HG03432 (cell line): ENCODE data around the gene ROBO2.

Experiments
- ATAC-seq: cut with Tn5 transposase; IDR thresholded peaks from one replicate; pipeline ENCODE4 v1.9.1; 2021; ENCODE audit warnings: mild to moderate bottlenecking, moderate library complexity; ENCODE audit not compliant: unreplicated experiment

The ROBO2 gene

DNA sequence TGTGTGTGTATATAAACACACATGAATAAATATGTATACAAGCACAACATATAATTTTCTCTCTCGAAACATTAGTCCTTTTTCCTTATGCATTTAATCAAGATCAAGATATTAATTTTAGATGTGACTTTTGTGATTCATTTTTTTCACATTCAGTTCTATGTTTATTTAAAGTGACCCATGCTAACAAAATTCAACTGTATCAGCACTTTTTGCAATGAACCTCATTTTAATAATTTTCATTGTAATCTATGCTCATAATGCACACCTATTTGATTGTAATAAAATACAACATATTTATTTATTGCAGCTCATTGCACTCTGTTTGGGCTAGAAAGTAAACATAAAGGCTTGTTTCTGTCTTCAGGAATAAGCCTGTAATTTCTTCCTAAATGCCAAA is 586.3 kb downstream of the ROBO2 start:
- ATAC-seq: no peak

DNA sequence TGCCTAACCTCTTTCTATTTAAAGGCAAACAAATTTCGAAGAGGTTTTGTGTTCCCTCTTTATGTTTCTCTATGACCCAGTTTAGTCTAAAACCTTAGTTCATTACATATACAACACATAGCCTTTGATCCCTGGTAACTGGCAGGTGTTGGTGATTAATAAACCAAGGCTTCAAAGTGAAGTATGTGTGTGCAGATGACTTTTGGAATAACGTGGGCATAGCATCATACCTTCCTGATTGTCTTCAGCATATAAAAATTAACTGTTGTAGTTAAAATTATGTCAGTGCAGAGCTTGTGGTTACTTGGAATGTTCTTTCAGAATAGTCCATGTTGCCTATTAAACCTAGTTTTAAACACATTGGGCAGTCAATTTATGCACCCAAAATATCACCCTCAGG is 608.3 kb downstream of the ROBO2 start:
- ATAC-seq: no peak

DNA sequence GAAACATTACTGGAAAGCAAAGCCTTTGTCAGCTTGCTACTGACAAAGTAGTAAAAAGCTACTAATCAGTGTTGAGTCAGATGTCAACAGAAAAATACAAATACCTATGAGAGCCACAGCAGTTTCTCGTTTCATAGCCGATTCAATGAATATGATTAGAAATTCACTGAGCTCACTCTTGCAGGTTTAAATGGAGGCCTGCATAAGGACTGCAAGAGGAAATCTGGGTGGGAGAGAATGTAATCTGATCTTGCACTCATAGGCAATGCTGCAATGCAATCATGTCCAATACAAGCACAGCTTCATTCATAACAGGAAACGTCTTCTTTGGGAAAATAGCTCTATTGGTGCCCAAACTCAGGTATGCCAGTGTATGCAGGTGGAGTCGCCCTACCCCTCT is 608.8 kb downstream of the ROBO2 start:
- ATAC-seq: no peak

DNA sequence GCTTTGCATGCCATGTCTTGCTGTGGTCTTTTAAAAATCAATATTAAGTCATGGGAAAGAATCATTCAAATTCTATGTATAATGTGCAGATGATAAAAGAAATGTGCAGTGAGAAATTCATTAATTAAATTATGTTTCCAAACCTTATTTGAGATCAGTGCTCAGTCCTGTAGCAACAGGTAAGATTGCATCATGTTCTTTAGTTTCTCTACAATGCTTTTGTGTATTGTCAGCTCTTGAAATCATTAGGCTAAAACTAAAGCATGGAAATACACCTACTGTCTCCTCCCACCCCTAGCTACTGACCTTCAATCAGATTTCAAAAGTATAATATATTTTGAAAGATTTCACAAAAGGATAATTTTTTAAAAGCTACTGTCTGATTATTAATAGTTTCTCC is 612.7 kb downstream of the ROBO2 start:
- no peak for ATAC-seq

DNA sequence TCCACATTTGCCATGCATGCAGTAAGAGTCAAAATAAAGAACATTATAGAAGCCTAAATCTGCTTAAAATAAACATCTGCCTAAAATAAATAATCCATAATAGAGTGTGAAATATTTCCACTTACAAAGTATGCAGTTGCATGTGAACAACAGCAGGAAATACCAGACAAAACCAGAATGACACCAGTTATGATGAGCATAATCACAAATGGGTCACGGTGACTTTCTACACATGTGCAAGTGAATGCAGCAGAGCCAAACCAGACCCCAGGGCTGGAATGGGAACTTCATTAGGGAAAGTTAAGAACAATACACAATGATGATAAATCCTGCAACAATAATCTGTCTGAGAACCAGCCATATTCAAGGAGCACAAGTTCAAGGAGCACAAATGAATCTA is 615.5 kb downstream of the ROBO2 start:
- ATAC-seq: no peak

DNA sequence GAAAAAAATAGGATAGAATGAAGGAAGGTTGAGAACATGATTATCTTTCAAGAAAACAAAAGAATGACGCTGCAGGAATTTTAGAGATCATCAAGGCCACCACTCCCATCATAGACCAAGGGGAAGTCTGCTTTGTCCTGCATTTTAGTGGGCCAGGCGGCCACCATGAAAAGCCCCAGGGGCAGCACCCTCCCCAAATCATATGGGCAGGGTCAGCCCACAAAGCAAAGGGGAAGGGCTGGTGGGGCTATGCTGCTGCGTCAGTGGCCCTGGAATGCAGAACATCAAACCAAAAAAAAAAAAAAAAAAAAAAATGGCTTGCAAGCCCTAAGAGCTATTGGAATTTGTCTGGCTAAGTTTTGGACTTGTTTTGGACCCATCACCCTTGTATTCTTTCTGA is 620.8 kb downstream of the ROBO2 start:
- no peak for ATAC-seq

DNA sequence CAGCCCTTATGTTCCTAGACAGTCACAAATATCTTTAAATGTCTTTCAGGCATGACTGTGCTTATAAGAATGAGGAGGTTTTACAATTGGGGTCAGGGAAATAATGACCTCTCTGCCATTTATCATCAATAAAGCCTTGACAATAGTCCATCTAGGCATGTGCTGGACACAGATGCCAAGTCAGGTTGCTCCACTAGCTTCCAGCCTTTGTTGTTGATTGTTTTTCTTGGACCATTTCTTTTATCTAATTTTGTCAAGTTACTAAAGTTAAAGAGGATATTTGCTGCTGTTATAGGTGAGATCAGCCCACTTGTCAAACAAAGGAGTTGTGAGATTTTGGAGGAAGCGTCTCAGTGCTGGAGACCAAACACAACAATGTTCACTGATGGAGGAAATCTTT is 628.0 kb downstream of the ROBO2 start:
- ATAC-seq: no peak

DNA sequence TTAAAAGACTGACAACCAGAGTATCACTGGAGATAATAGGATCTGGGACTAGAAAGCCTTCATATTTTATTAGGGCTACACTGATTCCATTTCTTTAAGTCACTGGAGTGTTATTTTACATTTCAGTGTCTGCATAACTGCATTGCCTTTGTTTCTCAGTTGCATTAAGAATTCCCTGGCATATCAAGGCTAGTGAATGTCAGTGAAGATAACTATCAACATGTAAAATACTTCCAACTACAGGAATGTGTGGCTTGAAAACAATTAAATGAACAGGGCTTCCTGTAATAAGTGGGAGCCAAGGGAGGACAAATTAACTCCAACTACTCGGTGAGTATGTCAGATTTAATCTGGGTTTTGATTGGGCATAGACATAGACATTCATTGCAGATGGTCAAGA is 628.5 kb downstream of the ROBO2 start:
- ATAC-seq: no peak

DNA sequence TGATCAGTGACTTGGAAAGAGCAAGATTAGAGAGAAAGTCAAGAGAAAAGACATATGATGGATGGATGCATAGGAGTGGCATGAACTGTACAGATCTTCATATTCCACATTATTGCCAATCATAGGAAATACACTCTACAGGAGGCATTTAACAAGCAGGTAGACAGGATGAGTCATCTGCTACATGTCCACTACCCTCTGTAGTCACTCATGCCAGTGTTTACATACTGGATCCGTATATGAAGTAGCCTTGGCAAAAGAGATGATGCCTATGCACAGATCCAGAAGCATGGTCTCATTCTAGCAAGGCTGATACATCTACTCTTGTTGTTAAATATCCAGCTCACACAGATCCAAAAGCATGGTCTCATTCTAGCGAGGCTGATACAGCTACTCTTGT is 632.1 kb downstream of the ROBO2 start:
- ATAC-seq: no peak

DNA sequence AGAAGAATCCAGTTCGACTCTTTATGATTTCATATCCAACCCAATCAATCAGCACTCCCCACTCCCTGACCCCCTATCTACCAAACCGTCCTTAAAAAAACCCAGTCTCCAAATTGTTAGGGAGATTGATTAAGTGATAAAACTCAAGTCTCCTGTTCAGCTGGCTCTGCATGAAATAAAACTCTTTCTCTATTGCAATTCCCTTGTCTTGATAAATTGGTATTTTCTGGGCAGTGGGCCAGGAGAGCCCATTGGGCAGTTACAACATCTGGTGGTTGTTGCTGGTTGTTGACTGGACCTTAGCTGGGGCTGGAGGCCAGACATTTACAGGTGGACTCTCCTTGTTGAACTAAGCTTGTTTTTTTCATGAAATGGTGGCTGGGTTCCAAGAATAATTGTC is 642.3 kb downstream of the ROBO2 start:
- no peak for ATAC-seq

DNA sequence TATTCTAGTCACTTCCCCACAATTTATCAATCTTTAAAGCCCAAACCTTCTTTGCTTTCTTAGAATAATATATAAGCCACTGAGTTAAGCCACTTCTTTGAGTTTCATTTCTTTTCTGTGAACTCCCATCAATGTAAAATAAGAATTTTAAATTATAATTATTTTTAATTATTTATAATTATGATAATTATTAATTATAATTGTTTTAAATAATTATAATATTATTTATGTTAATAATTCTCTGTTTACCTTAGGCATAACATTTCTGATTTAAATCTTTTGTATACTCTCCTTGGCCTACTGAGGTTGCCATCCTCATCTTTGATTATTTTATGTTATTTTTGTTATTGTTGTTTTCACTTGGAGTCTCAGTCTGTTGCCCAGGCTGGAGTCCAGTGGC is 644.2 kb downstream of the ROBO2 start:
- ATAC-seq: no peak

DNA sequence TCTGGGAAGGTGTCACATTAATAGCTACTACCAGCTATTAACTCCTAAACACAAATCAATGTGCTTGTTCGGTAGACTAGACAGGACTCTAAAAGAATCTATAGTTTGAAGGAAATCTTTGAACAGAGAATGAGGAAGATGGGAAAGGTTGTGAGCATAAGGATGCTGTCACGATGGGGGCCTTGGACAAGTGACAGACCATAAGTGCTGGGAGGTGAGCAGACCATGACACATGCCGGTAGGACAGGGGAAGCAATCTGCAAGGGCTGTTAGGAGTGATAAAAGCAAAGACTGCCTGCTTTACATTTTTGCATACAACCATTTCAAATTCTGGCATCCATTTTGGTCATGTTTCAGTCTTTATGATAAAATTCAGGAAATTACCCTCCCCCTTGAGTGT is 645.8 kb downstream of the ROBO2 start:
- ATAC-seq: no peak

DNA sequence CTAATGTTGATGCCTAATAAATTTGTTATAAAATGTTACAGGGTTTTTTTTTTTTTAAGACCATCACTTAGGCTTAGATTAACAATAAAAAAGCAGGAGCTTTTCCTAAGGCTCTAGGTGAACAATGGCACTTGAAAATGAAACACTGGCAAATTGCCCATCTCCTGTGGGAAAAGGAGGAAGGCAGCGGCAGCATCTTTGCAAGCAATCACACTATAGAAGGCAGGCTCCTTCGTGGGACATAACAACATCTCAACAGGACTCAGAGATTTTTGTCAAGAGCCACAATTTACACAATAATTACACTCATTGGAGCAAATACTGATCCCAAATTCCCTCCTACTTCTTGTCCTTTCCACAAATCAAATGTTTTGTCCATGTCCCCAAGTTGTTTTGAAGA is 646.7 kb downstream of the ROBO2 start:
- no peak for ATAC-seq

DNA sequence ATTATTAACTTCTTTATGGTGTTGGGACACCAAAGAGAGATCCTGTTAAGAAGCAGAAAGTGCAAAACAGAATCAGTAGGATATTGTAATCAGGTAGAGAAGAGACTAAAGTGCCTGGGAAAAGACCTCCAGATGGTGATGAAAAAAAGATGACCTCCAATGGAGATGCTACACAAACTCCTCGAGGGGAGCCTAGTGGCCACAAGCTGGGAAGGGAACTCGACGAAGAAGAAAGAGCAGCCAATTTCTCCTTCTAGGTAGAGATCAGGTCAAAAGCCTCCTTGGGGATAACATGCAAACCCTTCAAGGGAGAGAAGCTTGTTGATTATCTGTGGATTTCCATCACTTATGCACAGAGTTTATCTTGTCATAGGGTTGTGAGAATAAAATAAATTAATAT is 647.6 kb downstream of the ROBO2 start:
- ATAC-seq: no peak

DNA sequence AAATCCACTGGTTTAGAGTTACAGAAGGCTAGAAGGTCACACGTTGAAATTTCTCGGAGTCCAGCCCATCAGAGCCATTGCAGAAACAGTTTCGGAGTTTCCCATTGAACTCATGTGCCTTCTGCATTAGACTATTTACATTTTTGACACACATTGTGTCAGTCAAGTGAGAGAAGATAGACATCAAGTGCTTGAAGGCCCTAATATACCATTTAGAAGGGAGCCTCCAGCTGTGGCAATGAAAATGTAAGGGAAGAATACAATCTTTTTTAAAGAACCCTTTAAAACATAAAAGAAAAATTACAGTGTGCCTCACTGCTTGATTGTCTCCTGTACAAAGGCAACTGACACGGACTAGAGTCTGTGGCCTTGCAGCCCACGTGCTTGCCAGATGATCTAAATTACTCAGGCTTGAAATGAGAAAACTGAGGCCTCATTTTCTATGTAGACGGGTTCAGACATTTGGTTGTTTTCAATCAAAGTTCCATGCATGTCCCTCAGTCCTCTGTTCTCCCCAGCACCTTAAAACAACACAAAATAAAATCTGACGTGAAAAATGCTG is 650.5 kb downstream of the ROBO2 start:
- no peak for ATAC-seq

DNA sequence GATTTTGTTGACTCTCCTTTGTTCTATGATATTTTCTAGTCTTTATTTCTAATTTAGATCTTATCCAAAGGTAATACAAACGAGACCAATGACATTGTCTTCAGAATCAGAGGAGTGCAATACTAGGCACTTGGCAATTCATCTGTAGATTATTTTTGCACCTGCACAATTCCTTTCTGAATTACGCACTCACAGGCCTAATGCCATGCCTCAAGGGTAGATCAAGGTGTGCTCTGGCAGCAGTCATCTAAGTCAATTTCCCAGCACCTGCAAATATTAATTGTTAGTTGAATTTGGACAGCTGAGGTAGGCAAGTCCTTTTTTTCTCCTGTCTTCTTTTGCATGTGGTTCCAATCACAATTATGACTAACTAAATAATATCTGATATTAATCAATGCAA is 653.2 kb downstream of the ROBO2 start:
- ATAC-seq: no peak

DNA sequence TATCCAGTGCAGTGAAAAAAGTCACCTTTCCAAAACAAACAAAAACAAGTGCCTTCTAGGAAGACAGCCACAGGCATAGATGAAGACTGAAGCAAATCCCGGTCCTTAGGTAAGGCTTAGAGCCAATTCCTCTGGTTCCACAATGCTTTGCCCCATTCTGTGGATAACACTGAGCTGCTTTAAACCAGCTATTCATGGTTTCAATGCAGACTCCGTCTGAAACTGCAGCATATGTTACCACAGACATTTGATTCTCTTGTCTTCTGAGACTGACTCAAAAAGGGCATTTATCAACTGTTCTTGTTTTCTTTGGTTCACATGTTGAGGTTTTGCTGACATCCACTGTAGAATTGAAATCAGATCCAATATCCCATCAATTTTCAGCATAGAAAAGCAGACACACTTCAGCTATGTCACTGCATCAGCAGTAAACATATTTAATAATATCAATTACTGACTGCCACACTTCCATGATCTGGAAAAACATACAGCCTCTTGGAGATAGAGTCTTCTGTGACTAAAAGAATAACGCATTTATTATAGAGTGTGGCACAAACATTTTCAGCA is 659.3 kb downstream of the ROBO2 start:
- ATAC-seq: no peak
